ENCODE data around the gene FOXG1. TPM values are rescaled to one million over a fixed set of nuclear protein-coding genes. Genes with fewer than 3 reads are reported as not detected.

The FOXG1 gene
- total RNA-seq, 1 donor from 2014 or later: 0.18 TPM

DNA sequence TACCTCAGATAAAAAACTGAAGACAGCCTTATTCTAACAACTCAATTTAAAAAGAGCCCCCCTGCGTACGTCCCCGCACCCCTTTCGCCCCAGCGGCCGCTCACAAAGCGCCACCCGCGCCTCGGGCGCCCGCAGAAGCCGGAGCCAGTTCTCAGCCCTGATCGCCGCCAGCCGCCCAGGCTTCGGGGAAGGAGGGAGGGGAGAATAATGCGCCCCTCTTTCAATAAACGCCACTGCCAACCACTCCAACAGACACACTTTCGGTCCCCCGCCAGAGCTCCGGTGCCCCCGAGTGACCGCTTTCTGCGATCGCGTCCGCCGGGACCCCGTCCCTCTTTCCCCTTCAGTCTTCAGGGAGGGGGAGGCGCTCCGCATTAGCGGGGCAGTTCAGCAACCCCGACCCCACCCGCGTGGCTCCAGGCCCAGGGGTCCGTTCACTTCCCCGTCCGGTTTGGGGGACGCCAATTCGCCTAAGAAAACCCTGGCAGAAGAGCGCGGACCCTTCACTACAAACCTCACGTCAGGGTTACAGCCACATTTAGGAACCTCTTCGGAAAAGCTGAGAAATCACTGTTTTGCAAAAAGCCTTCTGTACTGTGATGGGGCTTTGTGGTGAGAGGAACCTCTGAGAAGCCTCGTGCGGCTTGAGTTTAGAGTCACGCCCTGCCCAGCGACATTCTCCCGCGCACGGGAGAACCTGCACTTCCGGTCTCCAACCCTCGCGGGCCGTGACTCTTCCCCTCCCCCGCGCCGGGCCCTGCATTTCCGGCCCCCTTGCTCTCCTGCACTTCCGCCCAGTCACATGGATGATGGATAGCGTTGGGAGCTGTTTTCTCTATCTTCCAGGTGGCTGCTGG lies 18.7 kb downstream of the FOXG1 start:
- Mint-ChIP-seq H3K36me3 (ENCODE audit: low read depth, unreplicated experiment) (no peaks in the 10 kb centered on the region), H3K27ac (ENCODE audit: unreplicated experiment) (peak overlapping the region; percentile 42), H3K9me3 (ENCODE audit: unreplicated experiment) (no peaks in the 10 kb centered on the region), H3K4me3 (ENCODE audit: unreplicated experiment) (peak overlapping the region; percentile 87), H3K4me1 (ENCODE audit: low read depth, unreplicated experiment) (peaks cover 4% of the 10 kb centered on the region), H3K27me3 (ENCODE audit: low read depth, unreplicated experiment) (peaks cover 49% of the 10 kb centered on the region)
- Histone ChIP-seq H3K27ac (ENCODE audit: low read depth, low read length) (peak overlapping the region; percentile 8), H4K20me1 (ENCODE audit: insufficient read depth, low read length) (no peaks in the 10 kb centered on the region), H3K4me3 (ENCODE audit: insufficient read depth, low read depth, low read length) (peak overlapping the region; percentile 64), H3K9me3 (ENCODE audit: insufficient read depth, low read depth, low read length) (no peaks in the 10 kb centered on the region), H3K36me3 (ENCODE audit: insufficient read depth, low read length) (no peaks in the 10 kb centered on the region), H2AFZ (ENCODE audit: low read depth, low read length) (peak overlapping the region; percentile 77), H3K4me1 (ENCODE audit: insufficient read depth, low read length) (peaks cover 6% of the 10 kb centered on the region), H3K79me2 (ENCODE audit: insufficient read depth, low read length) (peaks cover 50% of the 10 kb centered on the region), H3K27me3 (ENCODE audit: insufficient read depth, low read length) (peaks cover 34% of the 10 kb centered on the region), H3K4me2 (ENCODE audit: low read length) (peak overlapping the region; percentile 91), H3K9ac (ENCODE audit: low read length) (peak overlapping the region; percentile 64)
- FAIRE-seq: no peak
- TF ChIP-seq, protein P1, sequence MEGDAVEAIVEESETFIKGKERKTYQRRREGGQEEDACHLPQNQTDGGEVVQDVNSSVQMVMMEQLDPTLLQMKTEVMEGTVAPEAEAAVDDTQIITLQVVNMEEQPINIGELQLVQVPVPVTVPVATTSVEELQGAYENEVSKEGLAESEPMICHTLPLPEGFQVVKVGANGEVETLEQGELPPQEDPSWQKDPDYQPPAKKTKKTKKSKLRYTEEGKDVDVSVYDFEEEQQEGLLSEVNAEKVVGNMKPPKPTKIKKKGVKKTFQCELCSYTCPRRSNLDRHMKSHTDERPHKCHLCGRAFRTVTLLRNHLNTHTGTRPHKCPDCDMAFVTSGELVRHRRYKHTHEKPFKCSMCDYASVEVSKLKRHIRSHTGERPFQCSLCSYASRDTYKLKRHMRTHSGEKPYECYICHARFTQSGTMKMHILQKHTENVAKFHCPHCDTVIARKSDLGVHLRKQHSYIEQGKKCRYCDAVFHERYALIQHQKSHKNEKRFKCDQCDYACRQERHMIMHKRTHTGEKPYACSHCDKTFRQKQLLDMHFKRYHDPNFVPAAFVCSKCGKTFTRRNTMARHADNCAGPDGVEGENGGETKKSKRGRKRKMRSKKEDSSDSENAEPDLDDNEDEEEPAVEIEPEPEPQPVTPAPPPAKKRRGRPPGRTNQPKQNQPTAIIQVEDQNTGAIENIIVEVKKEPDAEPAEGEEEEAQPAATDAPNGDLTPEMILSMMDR (IDR thresholded peaks at IDR 0.05; ENCODE audit: insufficient read depth, low read depth, low read length): no peak
- peak; percentile 78 for TF ChIP-seq EZH2 (IDR thresholded peaks at IDR 0.05; ENCODE audit: insufficient read depth, low read length)
- no peak for DNase-seq (ENCODE audit: low read depth)

DNA sequence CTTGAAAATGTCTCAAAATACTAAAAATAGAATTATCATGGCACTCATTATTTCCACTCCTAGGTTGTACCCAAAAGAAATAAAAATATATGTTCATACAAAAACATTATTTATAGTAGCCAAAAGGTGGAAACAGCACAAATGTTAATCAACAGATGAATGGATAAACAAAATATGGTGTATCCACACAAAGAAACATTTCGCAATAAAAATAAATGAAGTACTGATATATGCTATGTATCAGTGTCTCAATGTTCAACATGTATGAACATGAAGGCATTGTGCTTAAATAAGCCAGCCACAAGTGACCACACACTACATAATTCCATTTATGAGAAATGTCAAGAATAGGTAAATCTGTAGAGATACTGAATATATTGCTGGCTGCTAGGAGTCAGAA lies 40.9 kb downstream of the FOXG1 start:
- no peak overlapping the region for H3K27ac Mint-ChIP-seq (ENCODE audit: unreplicated experiment)
- Histone ChIP-seq H3K9ac (ENCODE audit: low read length) (no peak overlapping the region), H3K9me3 (ENCODE audit: insufficient read depth, low read depth, low read length) (no peaks in the 10 kb centered on the region), H3K79me2 (ENCODE audit: insufficient read depth, low read length) (no peaks in the 10 kb centered on the region), H3K4me3 (ENCODE audit: insufficient read depth, low read depth, low read length) (no peak overlapping the region), H3K27me3 (ENCODE audit: insufficient read depth, low read length) (no peaks in the 10 kb centered on the region), H3K27ac (ENCODE audit: low read depth, low read length) (no peak overlapping the region), H2AFZ (ENCODE audit: low read depth, low read length) (no peak overlapping the region), H3K4me2 (ENCODE audit: low read length) (no peak overlapping the region), H3K36me3 (ENCODE audit: insufficient read depth, low read length) (no peaks in the 10 kb centered on the region), H3K4me1 (ENCODE audit: insufficient read depth, low read length) (no peaks in the 10 kb centered on the region), H4K20me1 (ENCODE audit: insufficient read depth, low read length) (no peaks in the 10 kb centered on the region)
- no peaks in the 10 kb centered on the region for H3K9me3 Mint-ChIP-seq (ENCODE audit: unreplicated experiment)
- H3K4me3 Mint-ChIP-seq (ENCODE audit: unreplicated experiment): no peak overlapping the region
- FAIRE-seq: no peak
- H3K27me3 Mint-ChIP-seq (ENCODE audit: low read depth, unreplicated experiment): no peaks in the 10 kb centered on the region
- no peaks in the 10 kb centered on the region for H3K4me1 Mint-ChIP-seq (ENCODE audit: low read depth, unreplicated experiment)
- no peak for DNase-seq (ENCODE audit: low read depth)
- no peaks in the 10 kb centered on the region for H3K36me3 Mint-ChIP-seq (ENCODE audit: low read depth, unreplicated experiment)
- TF ChIP-seq, protein P1 (IDR thresholded peaks at IDR 0.05; ENCODE audit: insufficient read depth, low read depth, low read length): no peak
- TF ChIP-seq EZH2 (IDR thresholded peaks at IDR 0.05; ENCODE audit: insufficient read depth, low read length): no peak

GRCh38 chr14:28813810-28814209 lies 47.2 kb downstream of the FOXG1 start:
- Mint-ChIP-seq H3K27me3 (ENCODE audit: low read depth, unreplicated experiment) (no peaks in the 10 kb centered on the region), H3K27ac (ENCODE audit: unreplicated experiment) (no peak overlapping the region), H3K4me1 (ENCODE audit: low read depth, unreplicated experiment) (no peaks in the 10 kb centered on the region), H3K36me3 (ENCODE audit: low read depth, unreplicated experiment) (no peaks in the 10 kb centered on the region), H3K4me3 (ENCODE audit: unreplicated experiment) (no peak overlapping the region), H3K9me3 (ENCODE audit: unreplicated experiment) (no peaks in the 10 kb centered on the region)
- H3K36me3 ChIP-seq (ENCODE audit: insufficient read depth, low read length): no peaks in the 10 kb centered on the region
- H3K27me3 ChIP-seq (ENCODE audit: insufficient read depth, low read length): no peaks in the 10 kb centered on the region
- no peak overlapping the region for H3K4me3 ChIP-seq (ENCODE audit: insufficient read depth, low read depth, low read length)
- no peak for FAIRE-seq
- no peaks in the 10 kb centered on the region for H4K20me1 ChIP-seq (ENCODE audit: insufficient read depth, low read length)
- peak; percentile 11 for DNase-seq (ENCODE audit: low read depth)
- H3K4me2 ChIP-seq (ENCODE audit: low read length): no peak overlapping the region
- H3K9ac ChIP-seq (ENCODE audit: low read length): no peak overlapping the region
- no peaks in the 10 kb centered on the region for H3K9me3 ChIP-seq (ENCODE audit: insufficient read depth, low read depth, low read length)
- H3K27ac ChIP-seq (ENCODE audit: low read depth, low read length): no peak overlapping the region
- no peak overlapping the region for H2AFZ ChIP-seq (ENCODE audit: low read depth, low read length)
- TF ChIP-seq, protein P1 (IDR thresholded peaks at IDR 0.05; ENCODE audit: insufficient read depth, low read depth, low read length): no peak
- TF ChIP-seq EZH2 (IDR thresholded peaks at IDR 0.05; ENCODE audit: insufficient read depth, low read length): no peak
- H3K79me2 ChIP-seq (ENCODE audit: insufficient read depth, low read length): no peaks in the 10 kb centered on the region
- no peaks in the 10 kb centered on the region for H3K4me1 ChIP-seq (ENCODE audit: insufficient read depth, low read length)

Measured in astrocyte (in vitro differentiated cells and primary cell).